CD4-positive, alpha-beta T cell treated with Interferon alpha-2 for 1 hour (primary cell): ENCODE data around the gene CMIP.
"Not testable (repeated sequence)": the region's sequence is repeated elsewhere in the genome, so short reads cannot be mapped to it uniquely, and the experiment has no call there.

Source experiments
- DNase-seq, 2 donors: peaks; one replicate each; pipeline ENCODE4 v3.0.0-alpha.2; 2020 to 2022

The CMIP gene

GRCh38 chr16:81422153-81422552 is 22.5 kb upstream of the CMIP start:
- DNase-seq: not testable (repeated sequence)

GRCh38 chr16:81424771-81425170 is 19.8 kb upstream of the CMIP start:
- DNase-seq: peak; percentile 37 to 62

GRCh38 chr16:81427219-81427618 is 17.4 kb upstream of the CMIP start:
- no peak for DNase-seq

- DNase-seq: peak; percentile 30 to 41
These were observed 15.5 kb upstream of the CMIP start for GRCh38 chr16:81429045-81429521.

GRCh38 chr16:81431554-81432353 is 12.9 kb upstream of the CMIP start:
- peak in 1 of 2 donors; percentile 59 for DNase-seq

- no peak for DNase-seq
These were observed 11.6 kb upstream of the CMIP start for GRCh38 chr16:81432937-81433557.

- DNase-seq: no peak
These were observed 9.5 kb upstream of the CMIP start for GRCh38 chr16:81435103-81435502.

- DNase-seq: no peak
These were observed 9.0 kb upstream of the CMIP start for GRCh38 chr16:81435567-81435966.

GRCh38 chr16:81436386-81436785 is 8.2 kb upstream of the CMIP start:
- no peak for DNase-seq

- peak in 1 of 2 donors; percentile 41 for DNase-seq
These were observed 6.7 kb upstream of the CMIP start for GRCh38 chr16:81437865-81438264.

- no peak for DNase-seq
These were observed 3.5 kb upstream of the CMIP start for GRCh38 chr16:81440888-81441761.

- DNase-seq: no peak
These were observed 2.2 kb upstream of the CMIP start for GRCh38 chr16:81442220-81442915.

GRCh38 chr16:81442916-81443687 is 1.5 kb upstream of the CMIP start:
- peak in 1 of 2 donors; percentile 23 for DNase-seq

- DNase-seq: no peak
These were observed 740 bp upstream of the CMIP start for GRCh38 chr16:81443688-81444447.

- peak; percentile 38 to 46 for DNase-seq
These were observed 744 bp downstream of the CMIP start for GRCh38 chr16:81445143-81445961.

GRCh38 chr16:81445966-81446906 is 1.6 kb downstream of the CMIP start:
- peak in 1 of 2 donors; percentile 41 for DNase-seq

GRCh38 chr16:81446907-81447268 is 2.3 kb downstream of the CMIP start:
- no peak for DNase-seq

- no peak for DNase-seq
These were observed 2.9 kb downstream of the CMIP start for GRCh38 chr16:81447383-81448101.
